HG03196 (cell line): ENCODE data around the gene MAP3K19.
A peak's percentile ranks its signal among the peaks of the same experiment; 100 is the strongest.

Experiments
- ATAC-seq: cut with Tn5 transposase; IDR thresholded peaks from one replicate; pipeline ENCODE4 v1.9.1; 2021; ENCODE audit not compliant: unreplicated experiment

Gene MAP3K19

GRCh38 chr2:134934150-134934549 lies 113.1 kb downstream of the MAP3K19 start:
- no peak for ATAC-seq

- no peak for ATAC-seq
Measured at GRCh38 chr2:134933732-134934131, 113.5 kb downstream of the MAP3K19 start.

GRCh38 chr2:134932864-134933526 lies 114.3 kb downstream of the MAP3K19 start:
- ATAC-seq = no peak

GRCh38 chr2:134927195-134927594 lies 120.1 kb downstream of the MAP3K19 start:
- ATAC-seq = no peak

- ATAC-seq = no peak
Measured at GRCh38 chr2:134926231-134926931, 120.9 kb downstream of the MAP3K19 start.

- no peak for ATAC-seq
Measured at GRCh38 chr2:134924912-134925311, 122.3 kb downstream of the MAP3K19 start.

GRCh38 chr2:134919341-134920210 lies 127.7 kb downstream of the MAP3K19 start:
- peak; percentile 2 for ATAC-seq

- ATAC-seq = peak; percentile 84
Measured at GRCh38 chr2:134918526-134919340, 128.5 kb downstream of the MAP3K19 start, which contains the start of gene CCNT2. TSS of gene CCNT2 (plus strand) at chr2:134918822. CDS start at chr2:134918855, 33 bp downstream.

GRCh38 chr2:134917888-134918525 lies 129.2 kb downstream of the MAP3K19 start:
- peak; percentile 80 for ATAC-seq

- ATAC-seq = no peak
Measured at GRCh38 chr2:134917360-134917865, 129.8 kb downstream of the MAP3K19 start.
